GOT3 (cell line): ENCODE measurements around the gene KLHL13.
"Not testable (repeated sequence)": the region's sequence is repeated elsewhere in the genome, so short reads cannot be mapped to it uniquely, and the experiment has no call there.

Experiments used
- DNase-seq: peaks from one replicate; lab custom pipeline; 2025; ENCODE audit warnings: mixed read lengths; lab: John Stamatoyannopoulos, UW

The KLHL13 gene, protein sequence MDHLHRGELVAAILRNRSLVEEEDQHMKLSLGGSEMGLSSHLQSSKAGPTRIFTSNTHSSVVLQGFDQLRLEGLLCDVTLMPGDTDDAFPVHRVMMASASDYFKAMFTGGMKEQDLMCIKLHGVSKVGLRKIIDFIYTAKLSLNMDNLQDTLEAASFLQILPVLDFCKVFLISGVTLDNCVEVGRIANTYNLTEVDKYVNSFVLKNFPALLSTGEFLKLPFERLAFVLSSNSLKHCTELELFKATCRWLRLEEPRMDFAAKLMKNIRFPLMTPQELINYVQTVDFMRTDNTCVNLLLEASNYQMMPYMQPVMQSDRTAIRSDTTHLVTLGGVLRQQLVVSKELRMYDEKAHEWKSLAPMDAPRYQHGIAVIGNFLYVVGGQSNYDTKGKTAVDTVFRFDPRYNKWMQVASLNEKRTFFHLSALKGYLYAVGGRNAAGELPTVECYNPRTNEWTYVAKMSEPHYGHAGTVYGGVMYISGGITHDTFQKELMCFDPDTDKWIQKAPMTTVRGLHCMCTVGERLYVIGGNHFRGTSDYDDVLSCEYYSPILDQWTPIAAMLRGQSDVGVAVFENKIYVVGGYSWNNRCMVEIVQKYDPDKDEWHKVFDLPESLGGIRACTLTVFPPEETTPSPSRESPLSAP

DNA sequence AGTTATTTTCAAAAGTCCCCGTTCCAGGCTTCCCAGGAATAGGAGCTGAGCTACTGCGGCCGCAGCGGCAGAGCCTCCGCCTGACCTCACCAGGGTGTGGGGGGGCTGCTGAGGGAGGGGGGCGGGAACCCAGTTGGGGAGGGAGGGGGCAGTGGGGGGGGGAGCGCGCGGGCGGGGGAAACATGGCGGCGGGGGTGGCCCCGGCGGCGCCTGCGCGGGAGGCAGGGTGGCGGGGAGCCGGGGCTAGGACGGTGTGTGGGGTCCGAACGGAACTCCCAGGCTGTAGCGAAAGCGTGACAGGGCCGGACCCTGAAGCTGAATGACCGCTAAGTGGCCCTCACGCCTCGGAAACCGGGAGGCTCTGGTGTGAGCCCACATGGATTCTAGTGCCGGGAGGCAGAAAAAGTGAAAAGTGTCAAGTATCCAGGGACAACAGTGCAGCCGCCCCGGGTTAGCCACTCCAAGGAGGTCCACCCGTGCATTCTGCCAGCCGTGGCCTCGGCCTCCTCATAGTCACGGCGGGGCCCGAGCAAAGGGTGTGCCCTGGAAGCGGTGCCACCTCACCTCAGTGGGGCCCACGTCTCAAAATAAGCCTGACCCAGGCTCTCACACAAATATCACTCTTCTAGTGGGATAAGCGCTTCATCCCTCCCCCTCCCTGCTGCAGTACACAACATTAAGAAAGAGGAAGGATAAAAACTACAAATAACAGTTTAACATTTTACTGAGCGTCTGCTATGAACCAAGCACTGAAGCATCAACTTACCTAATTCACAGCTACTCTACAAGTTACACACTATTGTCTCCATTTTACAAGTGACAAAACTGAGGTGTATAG, at the start of gene KLHL13:
TSS of gene KLHL13 (minus strand) at position 98 of the 838 bp plus-strand sequence. CDS start 88,337 bp downstream, outside the sequence.
- no peak for DNase-seq

DNA sequence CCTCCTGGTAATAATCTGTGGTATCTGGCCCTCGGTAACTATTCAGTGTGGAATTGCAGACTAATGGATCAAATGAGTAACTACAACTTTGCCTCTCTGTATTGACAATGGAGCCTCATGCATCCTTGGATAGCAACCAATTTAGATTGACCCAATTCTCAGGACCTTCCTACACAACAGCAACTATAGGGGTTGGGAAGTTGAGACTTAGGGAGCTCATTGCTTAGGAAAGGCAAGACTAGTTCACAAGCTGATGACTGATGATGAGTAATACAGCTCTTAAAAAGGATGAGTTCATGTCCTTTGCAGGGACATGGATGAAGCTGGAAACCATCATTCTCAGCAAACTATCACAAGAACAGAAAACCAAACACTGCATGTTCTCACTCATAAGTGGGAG, 47.5 kb upstream of the KLHL13 start:
- no peak for DNase-seq

DNA sequence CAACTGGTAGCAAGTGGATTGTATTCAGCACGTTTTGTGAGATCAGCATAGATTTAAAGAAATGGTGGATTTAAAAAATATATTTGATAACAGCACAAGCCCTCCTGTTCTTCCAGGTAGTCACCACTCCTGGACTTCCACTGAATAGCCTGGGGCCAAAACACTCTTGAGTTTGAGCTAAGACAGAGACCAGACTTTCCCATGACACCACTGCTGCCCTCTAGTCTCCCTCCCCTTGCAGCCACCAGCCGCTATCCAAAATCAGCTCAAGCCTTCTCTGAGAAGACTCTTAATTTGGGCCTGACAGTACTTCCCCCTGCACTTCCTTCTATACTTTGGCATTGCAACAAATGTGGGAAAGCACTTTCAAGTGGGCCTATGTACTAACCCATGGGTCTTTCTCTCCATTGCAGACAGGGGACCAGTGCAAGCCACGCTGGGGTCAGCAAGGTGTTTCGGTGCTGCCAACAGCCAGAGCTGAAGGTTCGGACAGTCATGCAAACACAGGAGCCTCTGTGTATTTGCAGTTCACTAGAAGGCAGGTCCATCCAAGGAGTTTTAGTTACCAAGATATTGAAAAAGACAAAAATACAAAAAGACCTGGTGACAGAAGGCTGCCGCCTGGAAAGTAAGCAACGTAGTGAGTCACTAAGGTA, 40.5 kb upstream of the KLHL13 start:
- no peak for DNase-seq

DNA sequence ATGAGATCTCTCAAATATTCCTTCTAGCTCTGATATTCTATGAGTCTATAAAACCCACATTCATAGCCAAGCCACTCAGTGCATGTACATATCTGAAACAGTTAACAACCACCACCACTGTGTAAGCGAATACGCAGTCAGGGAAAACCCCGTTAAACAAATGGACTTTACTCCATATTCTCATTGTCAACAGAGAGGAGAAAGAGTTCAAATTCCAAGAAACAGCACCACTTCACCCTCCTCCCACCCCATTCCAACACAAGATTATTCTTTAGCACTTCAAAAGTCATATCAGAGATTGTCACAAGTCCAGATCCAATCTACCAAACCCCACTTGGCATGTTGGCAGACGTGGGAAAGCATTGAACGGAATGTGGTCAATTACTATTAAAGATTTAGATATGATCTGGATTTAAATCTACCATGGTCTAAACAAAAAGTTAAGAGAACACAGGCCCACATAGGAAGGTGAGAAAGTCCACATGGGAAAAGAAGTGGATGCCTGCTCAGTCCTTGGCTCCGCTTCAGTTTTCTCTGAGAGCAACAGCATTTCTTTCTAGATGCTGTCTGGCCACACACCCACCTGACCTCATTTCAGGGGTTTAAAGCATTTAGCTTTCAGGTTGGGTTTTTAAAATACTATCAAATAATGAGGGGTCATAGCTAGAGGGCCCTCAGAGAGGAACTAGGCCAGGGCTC, 39.8 kb upstream of the KLHL13 start:
- DNase-seq = no peak

DNA sequence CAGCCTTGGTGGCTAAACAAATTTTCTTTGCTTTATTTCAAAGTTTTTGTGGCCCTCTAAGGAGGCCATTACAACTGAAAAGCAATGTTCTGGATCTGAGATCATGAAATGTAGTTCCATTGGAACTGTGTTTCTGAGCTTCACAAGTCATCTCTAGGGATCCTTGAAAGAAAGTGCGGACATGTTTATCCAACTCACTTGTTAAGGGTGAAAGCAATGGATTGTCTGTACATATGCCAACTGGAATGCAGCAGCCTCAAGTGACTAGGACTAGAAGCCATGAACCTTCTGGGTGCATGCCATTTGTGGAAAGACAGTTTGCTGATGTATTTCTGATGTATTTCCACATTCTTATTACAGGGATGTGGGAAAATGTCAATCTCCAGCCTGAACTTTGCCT, 36.7 kb upstream of the KLHL13 start:
- no peak for DNase-seq

DNA sequence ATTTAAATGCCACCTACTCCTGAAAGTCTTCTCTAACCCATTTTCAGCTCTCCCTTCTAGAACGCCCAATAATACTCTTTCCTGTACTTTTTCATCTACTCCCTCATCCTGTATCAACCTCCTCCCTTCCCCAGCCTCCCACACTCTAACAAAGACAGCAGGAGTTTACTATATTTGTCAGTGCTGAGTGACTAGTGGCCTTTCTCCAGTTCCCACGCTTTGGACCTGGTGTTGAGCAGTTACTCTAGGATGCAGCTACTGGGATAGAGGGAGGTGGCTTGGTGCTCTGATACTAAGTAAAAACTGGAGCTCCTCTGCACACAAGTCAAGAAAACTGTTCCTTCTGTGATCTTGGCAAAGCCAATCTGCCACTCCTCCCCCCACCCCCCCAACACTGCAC, 36.1 kb upstream of the KLHL13 start:
- no peak for DNase-seq

DNA sequence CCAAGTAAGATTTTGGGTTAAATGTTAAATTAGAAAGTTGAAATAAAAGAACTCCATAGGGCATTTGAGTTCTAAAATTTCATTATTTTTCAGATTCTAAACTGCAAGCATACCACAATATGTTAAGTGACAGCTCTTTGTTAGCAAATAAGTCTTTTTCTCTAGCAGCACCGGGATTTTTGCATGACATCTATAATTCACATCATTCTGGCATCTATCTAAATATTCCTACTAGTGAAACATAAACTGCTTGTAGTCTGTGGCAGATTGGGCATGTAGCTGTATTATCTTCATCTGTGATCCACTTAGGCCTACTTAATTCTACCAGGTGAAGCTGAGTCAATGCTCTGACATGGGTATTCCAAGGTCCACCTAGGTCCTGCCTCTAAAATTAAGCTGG, 32.1 kb upstream of the KLHL13 start:
- no peak for DNase-seq

DNA sequence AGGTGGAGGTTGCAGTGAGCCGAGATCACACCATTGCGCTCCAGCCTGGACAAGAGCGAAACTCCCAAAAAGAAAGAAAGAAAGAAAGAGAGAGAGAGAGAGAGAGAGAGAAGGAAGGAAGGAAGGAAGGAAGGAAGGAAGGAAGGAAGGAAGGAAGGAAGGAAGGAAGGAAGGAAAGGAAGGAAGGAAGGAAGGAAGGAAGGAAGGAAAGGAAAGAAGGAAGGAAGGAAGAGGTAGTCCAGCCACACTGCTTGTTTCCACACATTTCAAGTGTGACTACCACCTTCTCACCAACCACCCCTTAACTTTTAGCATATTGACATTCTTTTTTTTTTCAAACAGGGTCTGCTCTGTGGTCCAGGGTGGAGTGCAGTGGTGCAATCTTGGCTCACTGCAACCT, 31.2 kb upstream of the KLHL13 start:
- not testable (repeated sequence) for DNase-seq

DNA sequence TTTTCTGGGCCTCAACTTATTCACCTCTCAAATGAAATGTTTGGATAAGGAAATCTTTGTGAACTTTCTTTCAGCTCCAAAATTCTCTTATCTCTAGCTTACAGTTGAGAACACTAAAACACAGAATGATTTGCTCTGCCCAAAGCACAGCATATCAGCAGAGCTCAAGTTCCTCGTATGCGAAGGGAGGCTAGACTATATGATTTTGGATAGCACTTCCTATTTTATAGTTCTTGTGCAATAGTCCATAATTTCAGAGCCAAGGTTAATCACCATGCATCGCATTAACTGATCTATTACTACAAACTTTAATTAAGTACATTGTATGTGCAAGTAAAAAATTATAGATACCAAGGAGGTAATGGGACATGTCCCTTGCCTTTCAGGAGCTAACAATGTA, 27.0 kb upstream of the KLHL13 start:
- DNase-seq = no peak

DNA sequence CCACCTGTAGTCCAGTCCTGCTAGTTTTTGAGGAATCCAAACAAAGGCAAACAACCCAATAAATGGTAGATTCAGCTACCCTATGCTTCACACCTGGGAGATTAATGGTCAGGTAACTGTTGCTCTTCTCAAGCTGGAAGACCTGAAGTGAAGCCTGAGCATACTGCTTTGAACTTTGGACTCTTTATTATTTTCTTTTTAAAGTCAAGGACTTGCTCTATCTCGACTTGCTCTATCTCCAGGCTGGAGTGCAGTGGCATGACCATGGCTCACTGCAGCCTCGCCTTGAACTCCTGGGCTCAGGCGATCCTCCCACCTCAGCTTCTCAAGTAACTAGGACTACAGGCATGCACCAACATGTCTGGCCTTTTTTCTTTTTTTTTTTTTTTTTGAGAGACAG, 14.7 kb upstream of the KLHL13 start:
- DNase-seq = no peak

DNA sequence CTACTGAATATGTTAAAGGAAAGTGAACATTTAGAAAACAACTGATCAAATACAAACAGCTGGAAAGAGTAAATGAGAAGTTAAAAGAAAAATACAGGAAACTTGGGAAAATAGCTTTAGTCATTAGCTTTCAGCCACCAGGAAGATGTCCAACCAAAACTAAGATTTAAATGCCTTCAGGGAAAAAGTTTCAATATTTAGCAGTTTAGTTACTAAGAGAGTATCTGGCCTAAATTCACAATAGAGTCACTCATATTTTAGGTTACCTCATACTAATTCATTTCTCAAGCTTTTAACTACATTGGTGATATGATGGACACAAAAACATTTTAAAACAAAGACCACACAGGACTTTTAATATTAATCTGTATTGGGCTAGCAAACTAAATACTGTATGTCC, 13.1 kb upstream of the KLHL13 start:
- DNase-seq = no peak

DNA sequence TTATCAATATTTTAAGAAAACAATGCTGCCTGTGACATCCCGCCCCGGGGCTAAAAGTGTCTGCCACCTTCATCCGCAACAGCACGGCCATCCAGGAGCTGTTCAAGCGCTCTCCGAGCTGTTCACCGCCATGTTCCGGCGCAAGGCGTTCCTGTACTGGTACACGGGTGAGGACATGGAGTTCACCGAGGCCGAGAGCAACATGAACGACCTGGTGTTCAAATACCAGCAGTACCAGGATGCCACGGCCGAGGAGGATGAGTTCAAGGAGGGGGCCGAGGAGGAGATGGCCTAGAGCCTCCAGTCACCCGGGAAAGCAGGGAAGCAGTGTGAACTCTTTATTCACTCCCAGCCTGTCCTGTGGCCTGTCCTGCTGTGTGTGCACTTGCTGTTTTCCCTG, 12.1 kb upstream of the KLHL13 start:
- DNase-seq = no peak

DNA sequence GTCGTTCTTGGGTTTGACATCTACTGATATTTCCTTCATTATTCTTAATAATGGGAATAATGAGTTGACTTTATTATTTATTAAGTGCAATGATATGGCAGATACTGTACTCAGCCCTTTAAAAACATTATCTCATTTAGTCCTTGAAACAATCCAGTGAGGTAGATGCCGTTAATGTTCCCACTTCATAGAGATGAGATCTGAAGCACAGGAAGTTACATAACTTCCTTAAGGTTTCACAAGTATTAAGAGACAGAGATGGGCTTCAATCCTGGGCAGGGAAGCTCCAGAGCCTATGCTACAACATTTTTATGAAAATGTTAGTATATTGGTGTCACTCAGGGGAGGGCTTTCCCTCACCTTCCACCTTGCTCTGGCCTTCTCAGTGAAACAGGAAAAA, 9.7 kb upstream of the KLHL13 start:
- DNase-seq = no peak

DNA sequence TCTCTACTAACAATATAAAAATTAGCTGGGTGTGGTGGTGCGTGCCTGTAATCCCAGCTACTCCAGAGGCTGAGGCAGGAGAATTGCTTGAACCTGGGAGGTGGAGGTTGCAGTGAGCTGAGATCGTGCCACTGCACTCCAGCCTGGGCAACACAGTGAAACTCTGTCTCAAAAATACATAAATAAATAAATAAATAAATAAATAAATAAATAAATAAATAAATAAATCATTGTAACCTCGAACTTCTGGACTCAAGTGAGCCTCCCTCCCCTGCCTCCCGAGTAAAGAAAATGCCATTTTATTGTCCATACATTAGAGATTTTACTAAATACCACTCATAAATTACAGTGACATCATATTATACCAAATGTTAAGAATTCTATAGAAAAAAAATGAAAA, 7.6 kb upstream of the KLHL13 start:
- not testable (repeated sequence) for DNase-seq

DNA sequence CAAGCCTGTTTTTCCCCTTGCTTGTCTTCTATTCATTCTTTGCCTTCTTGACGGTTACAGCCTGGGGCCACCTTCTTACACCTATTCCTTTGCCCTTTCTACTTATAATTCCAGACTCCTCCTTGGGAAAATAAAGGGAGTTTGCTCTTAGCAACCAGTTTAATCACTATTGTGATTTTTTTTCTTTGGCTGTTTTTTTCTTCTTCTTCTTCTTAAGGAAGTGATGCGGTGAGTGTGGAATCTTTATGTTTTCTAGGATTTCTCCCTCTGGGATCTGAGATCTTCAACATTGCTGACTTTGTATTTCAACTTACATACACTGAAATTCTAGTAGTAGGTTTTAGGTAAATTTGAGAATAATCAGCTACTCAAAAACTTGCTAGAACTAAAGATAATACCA, 1.1 kb upstream of the KLHL13 start:
- DNase-seq = no peak

DNA sequence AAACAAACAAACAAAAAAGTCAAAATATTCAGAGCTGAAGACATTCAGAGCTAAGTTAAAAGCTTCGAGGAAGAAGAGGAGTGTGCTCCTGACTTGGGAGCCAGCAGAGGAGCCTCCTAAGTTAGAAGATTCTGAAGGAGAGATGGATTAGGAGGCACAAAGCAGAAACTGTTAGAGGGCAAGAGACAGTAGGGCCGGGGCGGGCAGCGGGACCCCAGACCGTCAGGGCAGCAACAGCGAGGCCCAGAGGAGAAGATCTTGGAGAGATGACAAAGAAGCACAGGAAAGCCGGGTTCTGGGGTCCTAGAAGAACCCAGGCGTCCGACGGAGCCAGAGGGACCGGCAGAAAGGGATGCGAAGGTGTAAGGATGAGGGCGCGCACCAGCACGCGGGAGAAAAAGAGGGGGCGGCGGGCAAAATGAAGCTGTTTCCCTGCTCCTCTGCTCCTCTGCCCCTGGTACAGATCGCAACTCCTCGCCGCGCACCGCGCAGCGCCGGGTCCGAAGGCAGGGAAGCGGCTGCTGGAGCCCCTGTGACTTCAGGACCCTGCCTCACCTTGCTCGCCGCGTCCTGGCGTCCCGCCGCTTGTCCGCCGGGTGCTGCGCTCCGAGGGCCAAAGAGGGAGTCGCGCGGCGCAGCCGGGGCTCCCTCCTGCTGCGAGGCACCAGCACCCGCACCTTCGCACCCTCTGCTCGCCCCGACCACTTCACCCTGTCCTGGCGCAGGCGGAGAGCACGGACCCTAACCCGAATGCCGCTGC, 477 bp downstream of the KLHL13 start:
- DNase-seq = no peak

DNA sequence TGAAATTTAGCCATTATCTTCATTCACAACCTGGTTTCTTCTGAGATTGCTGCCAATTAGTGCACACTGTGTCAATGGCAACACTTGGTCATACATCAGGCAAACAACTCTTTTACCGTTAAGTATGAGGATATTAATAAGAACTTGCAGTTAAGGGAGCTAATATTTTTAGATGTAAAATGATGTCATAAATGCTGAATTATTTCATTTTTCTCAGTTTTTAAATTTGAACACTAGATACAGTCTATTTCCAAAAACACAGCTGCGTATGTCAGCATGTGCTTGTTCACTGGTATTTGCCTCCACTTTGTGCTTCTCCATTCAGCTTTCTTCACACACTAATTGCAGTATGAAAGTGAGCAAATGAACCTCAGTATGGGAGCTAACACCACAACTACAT, 1.6 kb downstream of the KLHL13 start:
- DNase-seq = no peak

DNA sequence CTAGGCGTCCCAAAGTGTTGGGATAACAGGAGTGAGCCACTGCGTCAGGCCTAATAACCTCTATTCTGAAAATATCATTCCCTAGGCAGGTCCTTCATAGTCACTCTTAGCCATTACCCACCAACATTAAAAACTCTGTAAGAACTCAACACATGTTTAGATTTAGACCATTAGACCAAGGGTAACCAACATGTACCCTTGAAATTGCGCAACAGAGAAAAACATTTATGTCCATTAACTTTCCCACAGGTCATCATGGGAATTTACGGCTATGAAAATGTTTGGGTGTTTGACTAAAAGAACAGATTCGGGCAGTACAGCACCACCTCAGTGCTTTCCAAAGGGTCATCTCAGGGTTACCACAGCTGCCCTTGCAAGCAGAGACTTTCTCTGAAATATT, 7.5 kb downstream of the KLHL13 start:
- DNase-seq = no peak

DNA sequence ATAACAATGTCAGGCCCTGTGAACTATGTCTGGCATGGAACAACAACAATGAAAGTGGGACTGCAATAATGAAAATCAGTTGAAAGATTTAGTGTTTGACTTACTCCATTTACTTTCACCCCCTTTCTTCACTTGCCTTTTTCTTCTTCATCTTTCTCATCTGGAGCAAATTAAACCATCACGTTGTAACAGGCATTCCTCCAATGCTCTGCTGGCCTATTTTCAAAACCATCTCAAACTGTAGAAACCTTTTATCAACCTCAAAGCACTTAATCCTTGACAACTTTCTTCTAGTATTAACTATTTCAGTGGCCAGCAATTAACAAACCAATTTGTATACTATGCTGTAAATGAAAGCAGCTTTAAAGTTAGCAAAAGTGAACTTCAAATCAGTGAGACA, 8.3 kb downstream of the KLHL13 start:
- DNase-seq = no peak

DNA sequence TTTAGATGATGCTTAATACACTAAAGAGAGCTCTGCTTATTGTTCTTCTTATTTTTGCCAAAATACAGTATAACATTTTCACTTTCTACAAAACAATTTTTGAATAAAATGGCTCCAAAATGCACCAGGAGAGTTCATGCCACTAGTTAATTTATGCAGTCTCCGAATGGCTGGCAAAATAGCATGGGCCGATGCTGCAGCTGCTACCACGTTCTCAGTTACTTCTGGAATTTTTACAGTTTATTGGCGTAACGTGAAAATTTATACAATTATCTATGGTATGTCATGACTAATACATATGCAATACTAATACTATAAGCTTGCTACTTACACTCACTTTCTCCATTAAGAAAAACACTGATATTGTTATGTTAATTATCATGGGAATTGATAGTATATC, 16.5 kb downstream of the KLHL13 start:
- no peak for DNase-seq

DNA sequence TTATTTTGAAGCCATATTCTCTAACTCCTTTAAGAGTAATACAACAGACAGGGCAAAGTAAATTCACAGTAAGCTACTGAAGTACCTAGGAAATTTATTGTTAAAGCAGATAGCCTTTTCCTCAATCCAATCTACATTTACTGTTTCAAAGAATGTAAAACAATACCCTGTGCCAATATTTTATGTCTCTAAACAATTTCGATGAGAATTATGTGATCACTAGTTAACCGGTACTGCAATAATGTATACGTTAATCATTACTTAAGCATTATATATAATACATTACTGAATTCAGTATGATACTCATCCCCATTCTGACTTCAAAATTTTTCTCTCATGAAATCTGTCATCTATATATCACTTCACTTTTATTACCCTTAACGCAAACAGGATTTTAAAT, 28.5 kb downstream of the KLHL13 start:
- no peak for DNase-seq
